ENCODE data around the gene DHRS13. TPM values are rescaled to one million over a fixed set of nuclear protein-coding genes. Genes with fewer than 3 reads are reported as not detected.

Gene DHRS13, protein sequence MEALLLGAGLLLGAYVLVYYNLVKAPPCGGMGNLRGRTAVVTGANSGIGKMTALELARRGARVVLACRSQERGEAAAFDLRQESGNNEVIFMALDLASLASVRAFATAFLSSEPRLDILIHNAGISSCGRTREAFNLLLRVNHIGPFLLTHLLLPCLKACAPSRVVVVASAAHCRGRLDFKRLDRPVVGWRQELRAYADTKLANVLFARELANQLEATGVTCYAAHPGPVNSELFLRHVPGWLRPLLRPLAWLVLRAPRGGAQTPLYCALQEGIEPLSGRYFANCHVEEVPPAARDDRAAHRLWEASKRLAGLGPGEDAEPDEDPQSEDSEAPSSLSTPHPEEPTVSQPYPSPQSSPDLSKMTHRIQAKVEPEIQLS
- 10 to 100 TPM; 13.1 to 19.0 (median 14.7) TPM for polyA plus RNA-seq (ENCODE audit: insufficient read length in 4 of 4)

DNA sequence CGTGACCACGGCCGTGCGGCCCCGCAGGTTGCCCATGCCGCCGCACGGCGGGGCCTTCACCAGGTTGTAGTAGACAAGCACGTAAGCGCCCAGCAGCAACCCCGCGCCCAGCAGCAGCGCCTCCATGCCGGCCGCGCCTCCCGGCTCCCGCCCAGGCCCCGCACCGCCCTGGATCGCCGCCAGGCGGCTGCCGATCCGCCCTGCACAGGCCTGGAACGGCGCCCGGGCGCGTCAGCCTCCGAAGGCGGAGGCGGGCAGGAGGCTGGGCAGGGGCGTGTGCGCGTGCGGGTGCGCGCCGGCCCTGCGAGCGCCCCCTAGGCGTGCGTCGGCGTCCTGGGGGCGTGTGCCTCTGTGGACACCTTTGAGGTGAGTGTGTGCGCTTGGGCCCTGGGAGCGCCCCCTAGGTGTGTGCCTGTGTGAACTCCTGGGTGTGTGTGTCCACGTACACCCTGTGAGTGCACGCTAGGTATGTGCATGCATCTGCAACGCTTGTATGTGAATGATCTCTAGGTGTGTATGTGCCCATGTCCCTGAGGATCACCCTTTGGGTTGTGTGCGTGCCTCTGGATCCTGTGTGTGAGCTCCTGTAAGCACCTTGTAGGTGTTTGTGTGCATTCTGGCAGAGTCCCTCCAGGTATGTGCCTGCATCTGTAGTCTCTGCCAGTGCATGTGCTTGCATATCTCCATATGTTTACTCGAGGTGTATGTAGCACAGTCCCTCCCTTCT, at the start of gene DHRS13:
Gene DHRS13, minus strand, starts transcription at position 261 of the 727 bp plus-strand sequence. Its CDS starts 135 bp downstream, at position 126.
- peak; percentile 81 to 90 (median 86) for DNase-seq (ENCODE audit: low read depth in 4 of 4, low spot score in 3 of 4)

DNA sequence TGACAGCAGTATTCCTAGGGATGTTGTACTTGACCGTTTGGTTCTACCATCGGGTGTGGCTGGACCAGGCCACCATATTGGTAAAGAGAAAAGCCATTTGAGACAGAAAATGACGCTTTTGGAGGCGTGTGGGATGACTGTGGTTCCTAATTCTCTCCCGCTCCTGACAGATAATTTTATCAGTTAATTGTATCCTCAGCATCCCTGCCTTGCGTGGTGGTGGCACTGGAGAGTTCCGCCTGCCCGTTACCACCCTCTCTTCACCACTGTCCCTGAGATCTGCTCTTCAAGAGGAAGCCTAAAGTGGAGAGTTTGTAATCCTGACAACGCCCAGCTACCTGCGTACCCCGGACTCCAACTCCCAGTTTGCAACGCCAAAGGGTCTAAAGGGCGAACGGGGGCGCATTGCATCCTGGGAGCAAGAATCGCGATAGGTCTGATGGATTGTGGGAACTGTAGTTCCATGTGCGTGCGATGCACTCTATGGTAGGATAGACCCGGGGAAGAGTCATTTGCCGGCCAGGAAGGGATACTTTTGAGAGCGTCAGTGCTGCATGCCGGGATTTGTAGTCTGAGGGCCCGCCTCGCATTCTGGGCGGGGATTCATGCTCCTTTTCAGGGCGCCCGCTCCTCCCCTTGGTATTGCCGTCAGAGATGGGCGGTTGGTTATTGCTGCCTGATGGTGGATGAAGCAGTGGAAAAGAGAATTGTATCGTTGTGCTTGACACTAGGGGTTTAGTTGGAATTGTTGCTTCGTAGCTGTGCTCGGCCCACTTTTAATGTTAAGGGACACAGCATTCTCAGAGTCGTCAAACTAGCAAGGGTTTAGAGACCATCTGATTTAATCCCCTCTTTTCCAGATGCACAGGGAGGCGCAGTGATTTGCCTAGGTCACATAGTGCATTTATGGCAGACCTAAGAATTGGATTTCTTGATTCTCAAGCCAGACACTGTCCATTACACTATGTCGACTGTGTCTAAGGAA, 49.4 kb upstream of the DHRS13 start:
- DNase-seq (ENCODE audit: low read depth in 4 of 4, low spot score in 3 of 4), result peak; percentile 93 to 99 (median 98)

DNA sequence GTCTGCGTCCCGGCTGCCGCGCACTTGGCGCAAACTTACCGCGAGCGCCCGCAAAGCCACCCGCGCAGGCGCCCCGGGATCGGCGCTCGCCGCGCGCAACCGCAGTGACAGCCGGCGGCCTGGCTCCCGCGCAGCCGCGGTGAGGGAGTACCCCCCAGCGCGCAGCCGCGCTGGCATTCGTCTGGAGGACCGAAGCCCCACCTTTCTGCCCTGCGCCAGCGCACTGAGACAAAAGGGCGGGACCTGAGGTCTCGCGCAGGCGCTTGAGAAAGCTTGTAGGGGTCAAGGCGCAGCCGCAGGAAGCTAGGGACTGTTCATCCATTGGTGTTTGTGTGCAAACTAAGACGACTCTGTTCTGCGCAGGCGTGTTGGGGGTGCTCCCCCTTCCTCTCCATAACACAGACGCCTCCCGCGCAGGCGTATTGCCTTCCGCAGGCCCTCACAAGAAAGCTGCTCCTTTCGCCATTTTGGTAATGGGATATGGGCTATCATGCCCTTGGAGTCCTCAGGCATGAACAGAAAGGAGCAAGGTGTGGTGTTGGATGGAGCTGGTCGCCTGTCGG, 48.6 kb upstream of the DHRS13 start, which contains the start of gene PHF12:
Gene PHF12, minus strand, starts transcription at position 91 of the 563 bp plus-strand sequence. CDS start 558 bp downstream, outside the sequence.
- DNase-seq (ENCODE audit: low read depth in 4 of 4, low spot score in 3 of 4), result peak; percentile 98 to 100 (median 99)

DNA sequence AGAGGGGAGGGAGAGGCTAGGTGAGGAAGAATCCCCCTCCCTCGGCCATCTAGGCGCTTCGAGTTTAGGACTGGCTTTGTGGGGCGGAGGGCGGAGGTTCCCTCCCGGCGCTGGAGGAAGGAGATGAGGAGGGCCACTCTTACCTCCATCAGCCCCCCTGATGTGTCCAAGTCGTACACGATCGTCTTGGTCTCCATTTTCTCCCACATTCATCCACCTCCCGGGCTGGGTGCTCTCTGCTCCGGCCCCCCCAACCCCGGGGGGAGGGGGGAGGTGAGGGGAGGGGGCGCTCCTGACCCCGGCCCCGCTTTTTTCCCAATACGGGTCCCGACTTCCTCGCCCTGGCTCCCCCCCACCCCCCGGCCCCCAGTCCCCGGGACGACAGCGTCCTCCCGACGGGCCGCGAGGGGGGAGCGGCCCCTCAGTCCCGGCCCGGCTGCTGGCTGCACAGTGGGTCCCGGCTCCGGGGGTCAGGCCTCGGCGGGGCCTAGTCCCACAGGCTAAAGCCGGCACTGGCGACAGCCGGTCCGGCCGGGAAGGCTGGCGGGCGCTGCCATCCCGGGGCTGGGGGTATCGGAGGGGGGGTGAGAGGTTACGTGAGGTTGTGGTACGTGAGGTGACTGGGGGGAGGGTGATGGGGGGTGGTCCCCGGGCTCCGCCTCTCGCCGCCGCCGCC, 48.0 kb upstream of the DHRS13 start:
- no peak for DNase-seq (ENCODE audit: low read depth in 4 of 4, low spot score in 3 of 4)

DNA sequence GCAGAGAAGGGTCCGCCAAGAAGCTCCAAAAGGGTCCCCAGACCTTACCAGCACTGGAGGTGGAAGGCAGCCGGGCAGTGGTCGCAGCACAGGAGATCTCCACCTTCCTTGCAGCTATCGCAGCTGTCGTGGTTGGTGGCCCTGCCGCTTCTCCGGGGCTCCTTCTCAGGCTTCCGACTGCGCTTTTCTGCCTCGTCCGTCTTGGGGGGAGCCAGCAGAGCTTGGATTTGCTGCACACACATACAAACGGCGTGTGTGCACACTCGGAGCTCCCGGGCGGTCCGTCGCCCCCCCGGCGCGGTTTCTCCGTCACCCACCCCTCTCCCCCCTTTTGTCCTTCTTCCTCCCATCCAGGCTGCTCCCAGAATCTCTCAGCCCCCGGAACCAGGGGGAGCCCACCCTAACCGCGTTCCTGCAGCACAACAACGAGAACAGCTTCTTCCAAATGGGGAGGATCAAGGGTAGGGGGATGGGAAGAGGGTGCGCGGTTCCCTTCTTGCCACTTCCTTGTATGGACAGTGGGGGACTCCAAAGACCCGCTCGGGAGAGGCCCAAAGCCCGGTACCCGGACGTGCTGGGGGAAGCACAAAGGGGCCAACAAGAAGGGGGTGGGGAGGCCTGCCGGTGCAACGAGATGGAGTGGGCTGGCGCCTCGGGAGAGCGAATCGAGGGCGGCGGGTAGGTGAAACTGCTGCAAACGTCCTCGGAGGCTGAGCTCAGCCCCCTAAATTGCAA, 47.3 kb upstream of the DHRS13 start:
- peak in 1 of 4 donors; percentile 35 for DNase-seq (ENCODE audit: low read depth in 4 of 4, low spot score in 3 of 4)

DNA sequence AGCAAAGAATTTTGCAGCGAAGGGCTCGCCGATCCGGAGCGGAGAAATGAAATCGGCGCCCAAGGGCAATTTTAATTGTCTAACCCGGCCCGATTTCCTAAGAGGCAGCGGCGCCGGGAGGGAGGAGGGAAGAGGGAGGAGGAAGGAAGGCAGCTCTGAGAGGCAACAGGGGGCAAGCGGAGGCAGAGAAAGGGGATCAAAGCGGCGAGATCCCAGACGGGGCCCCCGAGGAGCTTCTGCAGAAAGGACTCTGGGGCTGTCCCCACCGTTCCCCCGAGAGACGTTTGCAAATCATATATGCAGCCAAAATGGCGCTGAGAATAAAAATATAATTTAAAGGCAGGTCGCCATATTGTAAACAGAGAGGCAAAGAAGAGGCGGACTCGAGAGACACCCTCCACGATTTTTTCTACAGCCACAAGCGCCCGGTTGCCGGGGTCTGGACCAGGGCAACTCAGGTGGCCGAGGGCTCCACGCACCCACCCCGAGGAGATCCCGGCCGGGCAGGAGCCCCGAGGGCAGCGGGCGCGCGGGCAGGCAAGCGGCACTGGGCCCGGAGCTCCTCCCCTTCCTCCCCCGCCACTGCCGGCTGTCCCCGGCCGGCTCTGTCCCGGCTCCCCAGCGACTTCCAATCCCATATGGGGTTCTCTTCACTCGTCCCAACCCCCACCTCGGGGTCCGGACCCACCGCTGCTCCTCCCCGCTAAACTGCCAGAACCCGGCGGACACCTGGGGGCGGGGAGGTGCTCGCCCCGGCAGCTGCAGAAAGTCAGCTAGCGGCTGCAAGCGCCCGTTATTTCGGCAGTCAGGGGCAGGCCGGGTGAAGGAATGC, 46.5 kb upstream of the DHRS13 start:
- peak in 2 of 4 donors; percentile 43 to 56 for DNase-seq (ENCODE audit: low read depth in 4 of 4, low spot score in 3 of 4)

DNA sequence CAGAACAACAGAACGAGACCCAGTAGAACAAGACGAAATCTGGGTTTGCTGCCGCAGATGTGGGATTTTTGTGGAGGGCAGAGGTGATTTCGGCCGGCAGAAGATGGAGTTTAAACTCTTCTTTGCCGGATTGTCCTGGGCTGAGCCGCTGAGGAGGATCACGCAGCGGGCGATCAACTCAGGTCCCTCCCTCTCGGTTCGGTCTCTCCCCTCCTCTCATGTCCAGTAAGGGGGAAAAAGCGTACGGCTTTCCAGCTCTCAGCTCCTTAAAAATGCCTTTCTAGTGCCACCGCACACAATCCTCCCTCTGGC, 46.0 kb upstream of the DHRS13 start:
- DNase-seq (ENCODE audit: low read depth in 4 of 4, low spot score in 3 of 4), result no peak

DNA sequence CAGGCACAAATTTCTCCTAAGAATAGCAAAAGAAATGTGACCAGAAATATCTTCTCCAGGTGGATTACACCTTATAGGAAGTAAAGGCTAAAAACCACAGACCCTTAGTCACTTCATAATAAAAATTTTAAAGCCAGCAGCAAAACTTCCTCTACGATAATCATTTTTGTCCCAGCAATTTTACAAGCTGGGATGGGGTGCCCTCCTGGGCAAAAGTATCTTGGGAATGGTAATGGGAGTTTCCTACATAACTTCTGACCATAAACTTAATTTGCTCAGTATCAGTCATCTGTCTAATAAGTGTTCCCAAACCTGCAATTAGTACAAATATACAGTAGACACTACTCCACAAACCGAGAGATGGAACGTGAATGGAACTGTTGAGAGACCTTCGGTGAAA, 45.5 kb upstream of the DHRS13 start:
- DNase-seq (ENCODE audit: low read depth in 4 of 4, low spot score in 3 of 4), result no peak

DNA sequence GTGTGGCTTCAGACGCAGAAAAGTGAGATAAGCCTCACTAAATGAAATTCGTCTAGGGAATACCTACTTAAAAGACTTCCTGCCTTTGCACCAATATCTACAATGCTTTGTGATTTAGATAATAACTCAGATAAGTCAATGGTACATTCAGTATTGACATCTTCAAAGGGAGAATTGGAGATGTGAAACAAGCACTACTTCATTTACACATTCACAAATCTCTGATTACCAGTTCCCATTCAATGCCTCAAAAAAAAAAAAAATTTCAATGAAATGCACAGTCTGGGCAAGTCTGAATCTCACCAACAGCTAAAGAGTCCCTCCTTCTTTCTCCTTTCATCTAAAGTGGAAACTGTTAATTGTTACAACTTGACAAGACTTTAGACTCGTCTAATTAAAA, 44.8 kb upstream of the DHRS13 start:
- DNase-seq (ENCODE audit: low read depth in 4 of 4, low spot score in 3 of 4), result no peak

DNA sequence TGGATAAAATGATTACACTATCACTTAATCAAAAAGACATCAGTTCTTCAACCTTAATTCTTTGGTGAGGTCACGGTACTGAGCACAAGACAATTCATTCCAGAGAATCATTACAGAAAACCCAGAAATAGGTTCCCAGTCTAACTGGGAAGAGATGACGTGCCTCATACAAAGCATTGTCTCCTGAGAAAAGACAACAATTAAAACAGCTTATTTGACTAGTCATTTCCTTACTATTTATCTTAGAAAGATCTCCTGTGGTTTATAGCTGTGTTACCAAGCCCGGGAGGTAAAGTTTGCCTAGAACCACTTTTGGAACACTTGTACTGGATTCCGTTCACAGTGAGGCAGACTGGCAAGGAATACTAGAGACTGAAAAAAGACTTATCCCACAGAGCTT, 43.4 kb upstream of the DHRS13 start:
- DNase-seq (ENCODE audit: low read depth in 4 of 4, low spot score in 3 of 4), result no peak

DNA sequence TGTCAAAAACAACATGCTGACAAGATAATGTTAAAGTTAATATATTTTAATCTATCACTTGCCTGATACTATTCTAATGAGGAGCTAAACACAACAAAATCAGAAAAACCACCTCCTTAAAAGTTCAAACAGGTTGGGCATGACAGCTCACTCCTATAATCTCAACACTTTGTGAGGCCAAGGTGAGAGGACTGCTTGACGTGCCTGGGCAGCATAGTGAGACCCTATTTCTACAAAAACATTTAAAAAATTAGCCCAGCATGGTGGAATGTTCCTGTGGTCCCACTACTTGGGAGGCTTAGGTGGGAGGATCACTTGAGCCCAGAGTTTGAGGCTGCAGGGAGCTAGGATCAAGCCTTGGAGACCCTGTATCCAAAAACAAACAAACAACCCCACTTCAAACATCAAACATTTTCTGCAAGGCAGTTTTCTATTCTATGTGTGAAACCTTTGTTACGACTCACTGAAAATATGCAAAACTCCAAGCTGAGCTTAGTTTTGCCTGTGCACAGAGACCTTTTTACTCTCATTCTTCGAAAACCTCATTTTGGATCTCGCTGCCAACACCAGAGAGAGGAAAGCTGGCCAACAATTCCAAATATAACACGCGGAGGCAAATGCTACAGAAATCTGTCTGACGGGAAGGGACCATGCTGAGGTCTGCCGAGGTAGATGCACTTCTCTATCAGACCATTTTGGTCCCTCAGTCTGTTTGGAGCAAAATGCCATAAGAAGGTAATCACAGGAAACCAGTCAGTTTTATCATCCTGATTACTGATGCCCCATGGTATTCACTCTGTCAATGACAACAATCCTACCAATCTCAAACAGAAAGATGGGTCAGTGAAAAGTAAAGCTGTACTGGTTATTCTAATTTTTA, 42.2 kb upstream of the DHRS13 start:
- no peak for DNase-seq (ENCODE audit: low read depth in 4 of 4, low spot score in 3 of 4)

DNA sequence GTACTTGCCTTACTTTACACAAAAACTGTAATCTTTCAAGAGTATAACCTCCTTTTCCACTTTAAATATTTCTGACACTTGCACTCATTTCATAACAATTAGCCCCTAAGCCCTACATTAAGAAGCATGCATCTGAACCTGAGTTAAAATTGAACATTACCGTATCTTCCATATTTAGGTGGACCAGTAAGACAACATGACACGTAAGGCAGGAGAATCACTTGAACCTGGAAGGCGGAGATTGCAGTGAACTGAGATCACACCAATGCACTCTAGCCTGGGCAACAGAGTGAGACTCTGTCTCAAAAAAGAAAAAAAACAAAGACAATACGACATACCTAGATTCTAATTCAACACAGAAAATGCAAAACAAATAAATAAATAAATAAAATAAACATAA, 41.5 kb upstream of the DHRS13 start:
- DNase-seq (ENCODE audit: low read depth in 4 of 4, low spot score in 3 of 4), result no peak

DNA sequence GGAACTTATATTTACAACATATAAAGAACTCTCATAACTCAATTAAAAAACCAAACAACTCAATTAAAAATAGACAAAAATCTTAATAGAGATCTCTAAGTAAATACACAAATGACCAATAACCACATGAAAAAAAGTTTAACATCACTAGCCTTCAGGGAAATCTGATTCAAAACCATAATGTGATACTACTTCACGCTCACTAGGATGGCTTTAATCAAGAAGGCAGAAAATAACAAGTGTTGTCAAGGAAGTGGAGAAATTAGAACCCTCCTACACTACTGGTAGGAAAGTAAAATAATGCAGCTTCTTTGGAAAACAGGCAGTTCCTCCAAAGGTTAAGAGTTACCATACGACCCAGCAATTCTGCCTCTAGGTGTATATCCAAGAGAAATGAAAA, 40.0 kb upstream of the DHRS13 start:
- no peak for DNase-seq (ENCODE audit: low read depth in 4 of 4, low spot score in 3 of 4)

DNA sequence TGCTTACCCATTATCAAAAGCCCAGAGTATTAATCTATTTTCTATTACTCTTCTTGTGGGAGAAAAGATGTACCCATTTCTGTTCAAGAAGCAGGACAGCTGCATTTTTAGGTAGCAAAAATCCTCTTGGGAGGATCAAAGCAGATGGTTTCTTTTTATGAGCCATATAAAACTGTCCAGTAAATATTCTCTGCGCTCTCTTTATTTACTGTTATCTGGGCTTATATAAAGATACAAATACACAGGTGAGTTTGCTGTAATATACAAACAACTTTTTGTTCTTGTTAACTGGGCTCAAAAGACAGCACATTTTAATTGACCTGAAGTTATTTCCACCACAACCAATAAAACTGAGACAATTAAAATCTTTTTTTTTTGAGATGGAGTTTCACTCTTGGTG, 38.4 kb upstream of the DHRS13 start:
- DNase-seq (ENCODE audit: low read depth in 4 of 4, low spot score in 3 of 4), result no peak

DNA sequence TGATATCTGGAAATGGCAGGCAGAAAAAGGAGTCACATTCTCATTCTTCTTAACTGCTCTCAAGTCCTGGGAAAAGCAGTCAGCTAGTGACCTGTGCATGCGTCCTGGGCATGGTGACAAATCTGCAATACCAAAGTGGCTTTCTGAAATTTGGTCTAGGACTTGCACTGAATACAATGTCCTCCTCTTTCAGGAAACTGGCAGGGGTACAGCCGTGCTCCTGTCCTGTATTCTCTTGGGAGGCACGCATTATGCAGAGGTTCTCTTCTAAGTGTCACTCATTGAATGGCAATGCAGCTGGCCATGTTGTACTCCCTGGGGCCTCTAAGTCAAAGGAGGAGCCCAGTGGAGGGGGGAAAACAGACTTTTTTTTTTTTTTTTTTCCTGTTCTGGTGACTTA, 37.8 kb upstream of the DHRS13 start:
- DNase-seq (ENCODE audit: low read depth in 4 of 4, low spot score in 3 of 4), result no peak

DNA sequence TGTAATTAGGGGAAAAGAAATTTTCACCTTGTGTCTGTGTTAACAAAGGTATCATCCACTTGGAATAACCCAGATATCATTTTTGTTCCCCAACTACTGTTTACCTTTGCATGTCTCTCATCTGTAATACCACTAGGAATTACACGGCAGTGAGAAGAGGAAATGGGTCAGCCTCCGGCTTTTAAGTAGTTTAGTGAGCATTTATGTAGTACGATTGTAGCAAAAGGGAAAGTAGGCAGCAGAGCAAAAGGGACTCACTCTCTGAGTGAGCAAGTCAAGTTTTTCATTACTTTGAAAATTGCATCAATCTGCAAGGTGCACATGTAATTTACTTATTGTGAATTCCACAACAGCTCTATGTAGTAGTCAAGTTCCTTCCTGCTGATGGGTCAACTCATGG, 37.3 kb upstream of the DHRS13 start:
- no peak for DNase-seq (ENCODE audit: low read depth in 4 of 4, low spot score in 3 of 4)

DNA sequence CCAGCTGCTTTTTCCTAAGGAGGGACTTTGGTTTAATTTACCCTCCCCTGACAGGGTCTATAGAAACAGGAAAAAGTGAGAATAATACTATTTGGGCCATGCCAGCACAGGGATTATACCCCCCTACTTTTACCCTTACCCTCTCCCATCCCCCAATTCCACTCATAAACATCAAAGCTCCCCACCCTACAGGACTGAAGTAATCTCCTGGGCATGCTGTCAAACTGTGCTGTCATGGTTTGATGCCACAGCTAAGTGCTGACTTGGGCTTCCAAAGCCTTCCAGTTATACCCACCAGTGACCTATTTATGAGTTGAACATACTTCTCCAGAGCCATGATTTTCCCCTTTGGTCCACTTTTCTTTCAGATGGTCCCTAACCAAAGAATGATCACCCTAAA, 35.7 kb upstream of the DHRS13 start:
- no peak for DNase-seq (ENCODE audit: low read depth in 4 of 4, low spot score in 3 of 4)

Data from right renal pelvis (tissue), 4 donors.